SK-N-MC (cell line): Measurements from ENCODE around the gene PLA2G2F.
"Not testable (repeated sequence)": the region's sequence is repeated elsewhere in the genome, so short reads cannot be mapped to it uniquely, and the experiment has no call there.

ENCODE experiments used
- DNase-seq: peaks from one replicate; pipeline ENCODE4 v3.0.0-alpha.2; 2011; ENCODE audit warnings: low read depth, low spot score
- H3K27ac ChIP-seq: fragments of 200-600 bp; sonication (generic); 2 replicates; pipeline ENCODE4 v1.5.1; 2016; ENCODE audit warnings: mixed run types
- H3K36me3 ChIP-seq: fragments of 200-600 bp; sonication (generic); 2 replicates; pipeline ENCODE4 v1.6.1; 2017; ENCODE audit warnings: antibody characterized with exemption, low read length, mixed read lengths; ENCODE audit not compliant: insufficient read depth
- H3K4me3 ChIP-seq: fragments of 200-600 bp; sonication (generic); 2 replicates; pipeline ENCODE4 v1.5.1; 2016
- H3K9ac ChIP-seq: fragments of 200-600 bp; sonication (generic); 2 replicates; pipeline ENCODE4 v1.8.0; 2017; ENCODE audit warnings: mixed run types, mixed read lengths; ENCODE audit not compliant: insufficient read length
- H3K9me3 ChIP-seq: fragments of 200-600 bp; sonication (generic); 2 replicates; pipeline ENCODE4 v1.6.1; 2017; ENCODE audit warnings: low read depth, mild to moderate bottlenecking, antibody characterized with exemption, low read length, moderate library complexity, mixed read lengths
- EZH2 ChIP-seq: fragments of 200-600 bp; sonication (generic); IDR thresholded peaks from one replicate; pipeline ENCODE4 v1.6.1; 2017; ENCODE audit warnings: antibody characterized with exemption
- FOXP2 ChIP-seq: optimal IDR thresholded peaks from 2 replicates; pipeline ENCODE3; 2011; ENCODE audit warnings: mild to moderate bottlenecking, moderate library complexity; ENCODE audit not compliant: insufficient read depth; ENCODE audit errors: extremely low read length, control extremely low read depth
- POLR2AphosphoS5 ChIP-seq: IDR thresholded peaks from 2 replicates; pipeline ENCODE4 v1.6.1; 2012; ENCODE audit warnings: mild to moderate bottlenecking, low read depth, low read length, borderline replicate concordance

PLA2G2F gene

GRCh38 chr1:20120796-20121195 lies 18.3 kb upstream of the PLA2G2F start:
- DNase-seq: no peak

GRCh38 chr1:20123722-20124455 lies 15.2 kb upstream of the PLA2G2F start:
- Histone ChIP-seq H3K9ac (no peak overlapping the region), H3K27ac (no peak overlapping the region), H3K4me3 (no peak overlapping the region), H3K9me3 (no peaks in the 10 kb centered on the region), H3K36me3 (no peaks in the 10 kb centered on the region)
- DNase-seq: no peak
- no peak for TF ChIP-seq POLR2AphosphoS5
- no peak for TF ChIP-seq FOXP2
- no peak for TF ChIP-seq EZH2

More at GRCh38 chr1:20120796-20121195, 18.3 kb upstream of the PLA2G2F start:
- no peak overlapping the region for H3K4me3 ChIP-seq
- H3K9me3 ChIP-seq: no peaks in the 10 kb centered on the region
- no peaks in the 10 kb centered on the region for H3K36me3 ChIP-seq
- TF ChIP-seq POLR2AphosphoS5 (no peak), FOXP2 (no peak), EZH2 (no peak)
- no peak overlapping the region for H3K27ac ChIP-seq
- no peak overlapping the region for H3K9ac ChIP-seq

- H3K9ac ChIP-seq: no peak overlapping the region
- no peak overlapping the region for H3K27ac ChIP-seq
- no peak for DNase-seq
- no peaks in the 10 kb centered on the region for H3K9me3 ChIP-seq
- H3K36me3 ChIP-seq: no peaks in the 10 kb centered on the region
- TF ChIP-seq EZH2 (no peak), FOXP2 (no peak), POLR2AphosphoS5 (no peak)
- H3K4me3 ChIP-seq: no peak overlapping the region
Measured at GRCh38 chr1:20124456-20125057, 14.6 kb upstream of the PLA2G2F start.

GRCh38 chr1:20125100-20125499 lies 14.0 kb upstream of the PLA2G2F start:
- TF ChIP-seq FOXP2 (no peak), POLR2AphosphoS5 (no peak), EZH2 (no peak)

GRCh38 chr1:20126041-20126805 lies 12.9 kb upstream of the PLA2G2F start:
- Histone ChIP-seq H3K27ac (no peak overlapping the region), H3K9me3 (peaks cover 3% of the 10 kb centered on the region; the same call in 1 of the 2 replicates), H3K36me3 (no peaks in the 10 kb centered on the region), H3K9ac (no peak overlapping the region), H3K4me3 (no peak overlapping the region)
- TF ChIP-seq FOXP2: no peak
- no peak for TF ChIP-seq POLR2AphosphoS5
- TF ChIP-seq EZH2: no peak
- no peak for DNase-seq

More at GRCh38 chr1:20125100-20125499, 14.0 kb upstream of the PLA2G2F start:
- Histone ChIP-seq H3K9me3 (peaks cover 3% of the 10 kb centered on the region; the same call in 1 of the 2 replicates), H3K4me3 (no peak overlapping the region), H3K27ac (no peak overlapping the region), H3K9ac (no peak overlapping the region), H3K36me3 (no peaks in the 10 kb centered on the region)
- no peak for DNase-seq

GRCh38 chr1:20126806-20127440 lies 12.2 kb upstream of the PLA2G2F start:
- Histone ChIP-seq H3K36me3 (no peaks in the 10 kb centered on the region), H3K9ac (no peak overlapping the region), H3K4me3 (no peak overlapping the region), H3K27ac (no peak overlapping the region), H3K9me3 (peaks cover 3% of the 10 kb centered on the region; the same call in 1 of the 2 replicates)
- no peak for DNase-seq
- TF ChIP-seq EZH2: no peak
- TF ChIP-seq FOXP2: no peak
- no peak for TF ChIP-seq POLR2AphosphoS5

- not testable (repeated sequence) for DNase-seq, H3K27ac ChIP-seq, H3K4me3 ChIP-seq, H3K9ac ChIP-seq, H3K36me3 ChIP-seq, H3K9me3 ChIP-seq
Measured at GRCh38 chr1:20130518-20130917, 8.6 kb upstream of the PLA2G2F start.

- Histone ChIP-seq H3K9me3 (peaks cover under 1% of the 10 kb centered on the region; the same call in 1 of the 2 replicates), H3K27ac (no peak overlapping the region), H3K4me3 (no peak overlapping the region), H3K9ac (no peak overlapping the region), H3K36me3 (no peaks in the 10 kb centered on the region)
- no peak for DNase-seq
- TF ChIP-seq FOXP2 (no peak), POLR2AphosphoS5 (no peak), EZH2 (no peak)
Measured at GRCh38 chr1:20134995-20135394, 4.1 kb upstream of the PLA2G2F start.

GRCh38 chr1:20136249-20136648 lies 2.9 kb upstream of the PLA2G2F start:
- DNase-seq: no peak

More at GRCh38 chr1:20136249-20136648, 2.9 kb upstream of the PLA2G2F start:
- Histone ChIP-seq H3K9ac (no peak overlapping the region), H3K36me3 (no peaks in the 10 kb centered on the region), H3K9me3 (no peaks in the 10 kb centered on the region), H3K4me3 (no peak overlapping the region), H3K27ac (no peak overlapping the region)
- TF ChIP-seq FOXP2: no peak
